Hair follicle dermal papilla cell (primary cell): Measurements from ENCODE around the gene ASB5. TPM values are rescaled to one million over a fixed set of nuclear protein-coding genes. Genes with fewer than 3 reads are reported as not detected.

ENCODE experiments used
- total RNA-seq: library from RNA; depleted of rRNA; stranded (reverse); fragments of >200 nt; gene quantifications from 2 replicates; pipeline ENCODE4 v1.2.3, GENCODE V29; 2012

Gene ASB5, protein sequence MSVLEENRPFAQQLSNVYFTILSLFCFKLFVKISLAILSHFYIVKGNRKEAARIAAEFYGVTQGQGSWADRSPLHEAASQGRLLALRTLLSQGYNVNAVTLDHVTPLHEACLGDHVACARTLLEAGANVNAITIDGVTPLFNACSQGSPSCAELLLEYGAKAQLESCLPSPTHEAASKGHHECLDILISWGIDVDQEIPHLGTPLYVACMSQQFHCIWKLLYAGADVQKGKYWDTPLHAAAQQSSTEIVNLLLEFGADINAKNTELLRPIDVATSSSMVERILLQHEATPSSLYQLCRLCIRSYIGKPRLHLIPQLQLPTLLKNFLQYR
- 1.7 and 1.8 TPM in 2 replicates for total RNA-seq

GRCh38 chr4:176268963-176269362 is at the start of gene ASB5:
Gene ASB5 (minus strand): TSS chr4:176269222. CDS start chr4:176269108, 114 bp downstream.

GRCh38 chr4:176195184-176195978 is 73.6 kb downstream of the ASB5 start, which contains the start of gene SPATA4:
Gene SPATA4 (minus strand): TSS chr4:176195585. CDS start chr4:176195562, 23 bp downstream.

Other genes with a start within 250 kb of the ASB5 start
- 1.7 and 3.2 TPM in 2 replicates for gene WDR17, start 203.4 kb downstream of the ASB5 start, total RNA-seq
- gene SPATA4, start 73.6 kb downstream of the ASB5 start, total RNA-seq = 0.32 TPM in 1 of 2 replicates, not detected in the other
- 99.0 and 110 TPM in 2 replicates for gene SPCS3, start 50.7 kb upstream of the ASB5 start, total RNA-seq